WI38 (cell line): ENCODE measurements around the gene C10orf71.

ENCODE experiments used
- H3K4me3 ChIP-seq: 2 replicates; pipeline ENCODE4 v1.5.1; 2011; ENCODE audit warnings: low read depth, mild to moderate bottlenecking, control low read depth, low read length
- TF ChIP-seq, protein P1 (sequence below): IDR thresholded peaks from 2 replicates; pipeline ENCODE4 v1.5.1; 2012; ENCODE audit warnings: low read depth, mild to moderate bottlenecking, control low read depth, low read length

C10orf71 gene

GRCh38 chr10:49273082-49273465 lies 25.9 kb upstream of the C10orf71 start:
- H3K4me3 ChIP-seq: no peak overlapping the region
- TF ChIP-seq, protein P1, sequence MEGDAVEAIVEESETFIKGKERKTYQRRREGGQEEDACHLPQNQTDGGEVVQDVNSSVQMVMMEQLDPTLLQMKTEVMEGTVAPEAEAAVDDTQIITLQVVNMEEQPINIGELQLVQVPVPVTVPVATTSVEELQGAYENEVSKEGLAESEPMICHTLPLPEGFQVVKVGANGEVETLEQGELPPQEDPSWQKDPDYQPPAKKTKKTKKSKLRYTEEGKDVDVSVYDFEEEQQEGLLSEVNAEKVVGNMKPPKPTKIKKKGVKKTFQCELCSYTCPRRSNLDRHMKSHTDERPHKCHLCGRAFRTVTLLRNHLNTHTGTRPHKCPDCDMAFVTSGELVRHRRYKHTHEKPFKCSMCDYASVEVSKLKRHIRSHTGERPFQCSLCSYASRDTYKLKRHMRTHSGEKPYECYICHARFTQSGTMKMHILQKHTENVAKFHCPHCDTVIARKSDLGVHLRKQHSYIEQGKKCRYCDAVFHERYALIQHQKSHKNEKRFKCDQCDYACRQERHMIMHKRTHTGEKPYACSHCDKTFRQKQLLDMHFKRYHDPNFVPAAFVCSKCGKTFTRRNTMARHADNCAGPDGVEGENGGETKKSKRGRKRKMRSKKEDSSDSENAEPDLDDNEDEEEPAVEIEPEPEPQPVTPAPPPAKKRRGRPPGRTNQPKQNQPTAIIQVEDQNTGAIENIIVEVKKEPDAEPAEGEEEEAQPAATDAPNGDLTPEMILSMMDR: no peak

- H3K4me3 ChIP-seq: no peak overlapping the region
- TF ChIP-seq, protein P1: no peak
These were observed 25.3 kb upstream of the C10orf71 start for GRCh38 chr10:49273626-49274025.

DNA sequence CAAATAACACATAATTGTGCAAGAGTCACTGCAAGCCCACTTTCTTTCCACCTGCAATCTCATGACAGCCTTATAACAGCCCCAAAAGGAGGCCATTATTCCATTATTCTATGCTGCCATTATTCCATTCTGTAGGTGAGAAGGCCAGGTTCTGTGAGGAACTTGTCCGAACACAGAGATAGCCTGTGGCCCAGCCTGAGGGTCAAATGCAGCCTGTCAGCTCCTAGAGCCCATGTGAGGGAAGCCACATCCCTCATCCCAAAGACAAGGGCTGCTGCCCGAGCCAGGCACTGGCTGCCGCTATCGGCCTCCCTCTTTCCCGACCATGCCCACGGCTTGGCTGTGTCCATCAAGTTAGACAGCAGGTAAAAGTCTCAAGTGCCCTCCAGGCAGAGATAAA lies 24.1 kb upstream of the C10orf71 start:
- TF ChIP-seq, protein P1: no peak
- H3K4me3 ChIP-seq: no peak overlapping the region

DNA sequence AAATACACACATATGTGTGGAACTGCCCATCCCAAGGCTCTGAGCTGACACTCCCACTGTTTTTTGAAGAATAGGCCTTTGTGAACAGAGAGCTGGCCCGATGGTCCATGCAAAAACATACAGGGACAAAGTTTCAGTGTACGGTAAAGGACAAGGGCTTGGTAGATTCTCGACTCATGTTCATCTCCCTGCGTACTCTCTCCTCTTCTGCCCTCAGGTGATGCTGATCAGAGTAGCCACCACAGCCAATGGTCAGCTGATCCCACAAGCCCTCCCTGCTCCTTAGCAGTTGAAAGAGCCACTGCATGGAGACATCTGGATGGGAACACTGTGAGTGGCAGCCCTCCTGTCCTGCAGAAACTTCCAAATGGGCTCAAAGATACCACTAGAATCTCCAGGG lies 23.1 kb upstream of the C10orf71 start:
- H3K4me3 ChIP-seq: no peak overlapping the region
- TF ChIP-seq, protein P1: no peak

DNA sequence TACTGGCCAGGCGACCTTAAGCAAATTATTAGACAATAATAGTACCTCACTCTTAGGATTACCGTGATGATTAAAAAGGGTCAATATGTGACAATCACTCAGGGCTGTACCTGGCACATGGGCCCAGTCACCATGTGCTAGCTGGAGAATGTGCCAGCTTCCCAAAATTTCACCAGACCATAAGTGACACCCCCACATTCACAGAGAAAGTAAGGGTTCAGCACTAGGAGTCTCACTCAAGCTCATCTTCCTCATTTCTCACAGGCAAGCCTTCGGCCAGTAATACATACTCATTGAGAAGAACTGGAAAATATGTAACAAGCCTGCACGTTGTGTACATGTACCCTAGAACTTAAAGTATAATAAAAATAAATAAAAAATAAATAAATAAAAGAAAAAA lies 22.4 kb upstream of the C10orf71 start:
- TF ChIP-seq, protein P1: no peak
- no peak overlapping the region for H3K4me3 ChIP-seq

DNA sequence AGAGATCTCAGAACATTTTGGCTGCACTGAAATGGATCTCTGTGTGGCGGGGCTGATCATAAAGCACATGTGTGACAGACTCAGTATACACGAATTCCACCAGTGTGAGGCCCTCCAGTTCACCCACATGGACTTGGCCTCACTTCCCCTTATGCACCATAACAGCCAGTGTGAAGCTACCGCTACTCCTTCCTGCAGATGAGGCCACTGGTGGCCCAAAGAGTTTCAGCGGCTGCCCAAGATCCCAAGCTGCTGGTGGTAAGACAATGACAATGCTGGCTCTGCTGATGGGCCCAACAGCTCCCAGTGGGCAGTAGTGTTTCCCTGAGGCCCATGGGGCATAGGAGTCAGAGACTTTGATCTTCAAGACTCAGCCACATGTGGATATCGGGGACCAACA lies 21.0 kb upstream of the C10orf71 start:
- H3K4me3 ChIP-seq: no peak overlapping the region
- TF ChIP-seq, protein P1: no peak

DNA sequence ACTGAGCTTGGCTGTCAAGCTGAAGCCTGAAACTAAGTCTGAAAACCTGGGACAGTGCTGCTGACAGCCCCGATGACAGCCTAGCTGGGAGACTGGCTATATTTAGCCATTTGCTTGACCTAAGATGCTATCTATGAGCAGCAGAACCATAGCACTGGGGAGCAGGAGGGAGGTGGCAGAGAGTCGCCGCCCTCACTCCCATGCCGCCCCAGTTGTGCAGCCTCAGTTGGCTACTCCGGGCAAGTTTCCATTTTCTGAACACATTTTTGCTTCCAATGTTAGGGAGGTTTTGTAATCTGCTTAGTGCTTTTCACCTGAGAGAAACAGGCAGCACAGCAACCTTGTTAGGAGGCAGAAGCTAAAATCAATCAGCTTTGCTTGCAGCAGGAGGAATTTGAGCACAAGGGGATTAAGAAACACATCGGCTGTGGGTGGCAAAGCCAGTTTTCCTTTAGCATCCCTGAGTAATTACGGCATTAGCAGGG lies 20.4 kb upstream of the C10orf71 start:
- TF ChIP-seq, protein P1: no peak

More for the DNA sequence above, 20.4 kb upstream of the C10orf71 start:
- H3K4me3 ChIP-seq: no peak overlapping the region
